Aorta (tissue), 5 donors: ENCODE results near the gene FUT6. TPM values are rescaled to one million over a fixed set of nuclear protein-coding genes. Genes with fewer than 3 reads are reported as not detected.
"Not testable (repeated sequence)": the region's sequence is repeated elsewhere in the genome, so short reads cannot be mapped to it uniquely, and the experiment has no call there.

Experiments
- ATAC-seq: fragments of 200-7000 bp; cut with Tn5 transposase; one replicate; pipeline ENCODE4 v1.9.1; 2022; ENCODE audit warnings: moderate library complexity; ENCODE audit not compliant: low FRiP score
- DNase-seq, 2 donors: peaks; one replicate each; pipeline ENCODE4 v3.0.0-alpha.2; 2020
- H3K27ac ChIP-seq, 2 donors: one replicate each; pipeline ENCODE4 v1.5.1; 2013; ENCODE audit warnings: low read length in 2 of 2, mild to moderate bottlenecking in 2 of 2, moderate library complexity in 2 of 2, control low read depth in 1 of 2, inconsistent platforms in 1 of 2, low read depth in 1 of 2
- H3K27me3 ChIP-seq, 2 donors: one replicate each; pipeline ENCODE4 v1.6.1; 2013; ENCODE audit warnings: control low read depth in 1 of 2, low read length in 1 of 2, mild to moderate bottlenecking in 1 of 2, moderate library complexity in 1 of 2; ENCODE audit not compliant: insufficient read depth in 2 of 2, control insufficient read depth in 1 of 2
- H3K36me3 ChIP-seq, 2 donors: one replicate each; pipeline ENCODE4 v1.6.1; 2013; ENCODE audit warnings: control low read depth in 1 of 2, low read length in 1 of 2, mild to moderate bottlenecking in 1 of 2; ENCODE audit not compliant: insufficient read depth in 2 of 2, control insufficient read depth in 1 of 2
- H3K4me1 ChIP-seq, 2 donors: one replicate each; pipeline ENCODE4 v1.6.1; 2013; ENCODE audit warnings: low read length in 2 of 2, control low read depth in 1 of 2, mild to moderate bottlenecking in 1 of 2, moderate library complexity in 1 of 2; ENCODE audit not compliant: insufficient read depth in 2 of 2, control insufficient read depth in 1 of 2
- H3K4me3 ChIP-seq, 2 donors: one replicate each; pipeline ENCODE4 v1.5.1; 2013; ENCODE audit warnings: low read length in 2 of 2, control low read depth in 1 of 2, mild to moderate bottlenecking in 1 of 2
- H3K9me3 ChIP-seq: one replicate; pipeline ENCODE4 v1.6.1; 2013; ENCODE audit warnings: mild to moderate bottlenecking, low read length; ENCODE audit not compliant: control insufficient read depth
- WGBS, 2 donors: extraction: QIAGEN DNeasy Blood & Tissue Kit; methylation state at CpG; one replicate each; pipeline ENCODE4 v1.1.7; 2013; 5-methylcytosine and 5-hydroxymethylcytosine counted together
- intact Hi-C, 2 donors: fragments of 100-400 bp; cut with DNase I; formaldehyde crosslinking; loops; one replicate each; pipeline versions ENCODE4 v1.14.2 to v1.15.0; 2022
- long read RNA-seq, 2 donors: library from polyadenylated mRNA; unstranded; transcript quantifications; one replicate each; pipeline ENCODE4 v2.0.0, GENCODE V29; 2020 to 2021
- polyA plus RNA-seq, 2 donors: library from polyadenylated mRNA; stranded (reverse); fragments of 200-250 nt; gene quantifications; one replicate each; pipeline ENCODE4 v1.2.3, GENCODE V29; 2013
- total RNA-seq, 2 donors: library from RNA; stranded (reverse); fragmentation: NEBNext Ultra II Directional; extraction: Animal tissue kit (Norgen Biotek cat#: 25700); gene quantifications; one replicate each; pipeline ENCODE4 v1.2.1, GENCODE V29; 2021
- donor health status: healthy with polysubstance abuse.
- donor health status: Bipolar disorder and iron deficiency.
- donor health status: DM: no; HTN: no; CAD: no.
- donor health status: DM: no; HTN: no; CAD: no.
- donor health status: DM: yes; HTN: yes; CAD: no.

FUT6 gene, protein sequence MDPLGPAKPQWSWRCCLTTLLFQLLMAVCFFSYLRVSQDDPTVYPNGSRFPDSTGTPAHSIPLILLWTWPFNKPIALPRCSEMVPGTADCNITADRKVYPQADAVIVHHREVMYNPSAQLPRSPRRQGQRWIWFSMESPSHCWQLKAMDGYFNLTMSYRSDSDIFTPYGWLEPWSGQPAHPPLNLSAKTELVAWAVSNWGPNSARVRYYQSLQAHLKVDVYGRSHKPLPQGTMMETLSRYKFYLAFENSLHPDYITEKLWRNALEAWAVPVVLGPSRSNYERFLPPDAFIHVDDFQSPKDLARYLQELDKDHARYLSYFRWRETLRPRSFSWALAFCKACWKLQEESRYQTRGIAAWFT
- total RNA-seq (not detected), polyA plus RNA-seq (1 to 10 TPM in 1 of 2 donors, under 1 TPM in 1; 0.05 to 3.9 TPM)
- long read RNA-seq, donor 1 = 0 reads
- long read RNA-seq, donor 2 = 0 reads

- no peaks in the 10 kb centered on the region for H3K36me3 ChIP-seq
- H3K4me1 ChIP-seq = no peaks in the 10 kb centered on the region
- H3K27ac ChIP-seq = no peak within 1 kb of the TSS
- H3K4me3 ChIP-seq = no peak within 1 kb of the TSS
- ATAC-seq (no peak), DNase-seq (no peak)
- 87 to 88% methylated on average over 9 of the region's 9 CpGs for WGBS, 2 donors
- intact Hi-C loops = no loop called here
- no peaks in the 10 kb centered on the region for H3K27me3 ChIP-seq
- H3K9me3 ChIP-seq = no peaks in the 10 kb centered on the region
These were observed at the start of gene FUT6 for GRCh38 chr19:5839065-5840017. Gene FUT6, minus strand, starts transcription at chr19:5839702. Its CDS starts 7,135 bp downstream, at chr19:5832567.

DNA sequence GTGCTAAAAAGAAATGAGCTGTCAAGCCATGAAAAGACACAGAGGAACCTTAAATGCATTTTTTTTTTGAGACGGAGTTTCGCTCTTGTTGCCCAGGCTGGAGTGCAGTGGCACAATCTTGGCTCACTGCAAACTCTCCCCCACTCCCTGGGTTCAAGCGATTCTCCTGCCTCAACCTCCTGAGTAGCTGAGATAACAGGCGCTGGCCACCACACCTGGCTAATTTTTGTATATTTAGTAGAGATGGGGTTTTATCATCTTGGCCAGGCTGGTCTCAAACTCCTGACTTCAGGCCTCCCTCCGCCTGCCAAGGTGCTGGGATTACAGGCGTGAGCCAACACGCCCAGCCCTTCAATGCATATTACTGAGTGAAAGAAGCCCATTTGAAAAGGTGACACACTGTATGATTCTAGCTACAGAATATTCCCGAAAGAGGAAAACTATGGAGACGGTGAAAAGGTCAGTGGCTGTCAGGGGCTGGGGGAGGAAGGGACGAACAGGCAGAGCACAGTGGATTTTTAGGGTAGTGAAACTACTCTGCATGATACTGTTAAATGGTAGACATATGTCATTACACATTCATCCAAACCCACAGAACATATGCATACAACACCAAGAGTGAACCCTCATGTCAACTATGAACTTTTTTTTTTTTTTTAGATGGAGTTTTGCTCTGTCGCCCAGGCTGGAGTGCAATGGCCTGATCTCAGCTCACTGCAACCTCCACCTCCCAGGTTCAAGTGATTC, 44.7 kb upstream of the FUT6 start:
- WGBS, 2 donors = 66 to 71% methylated on average over 11 of the region's 11 CpGs
- intact Hi-C loops = not testable (repeated sequence)

DNA sequence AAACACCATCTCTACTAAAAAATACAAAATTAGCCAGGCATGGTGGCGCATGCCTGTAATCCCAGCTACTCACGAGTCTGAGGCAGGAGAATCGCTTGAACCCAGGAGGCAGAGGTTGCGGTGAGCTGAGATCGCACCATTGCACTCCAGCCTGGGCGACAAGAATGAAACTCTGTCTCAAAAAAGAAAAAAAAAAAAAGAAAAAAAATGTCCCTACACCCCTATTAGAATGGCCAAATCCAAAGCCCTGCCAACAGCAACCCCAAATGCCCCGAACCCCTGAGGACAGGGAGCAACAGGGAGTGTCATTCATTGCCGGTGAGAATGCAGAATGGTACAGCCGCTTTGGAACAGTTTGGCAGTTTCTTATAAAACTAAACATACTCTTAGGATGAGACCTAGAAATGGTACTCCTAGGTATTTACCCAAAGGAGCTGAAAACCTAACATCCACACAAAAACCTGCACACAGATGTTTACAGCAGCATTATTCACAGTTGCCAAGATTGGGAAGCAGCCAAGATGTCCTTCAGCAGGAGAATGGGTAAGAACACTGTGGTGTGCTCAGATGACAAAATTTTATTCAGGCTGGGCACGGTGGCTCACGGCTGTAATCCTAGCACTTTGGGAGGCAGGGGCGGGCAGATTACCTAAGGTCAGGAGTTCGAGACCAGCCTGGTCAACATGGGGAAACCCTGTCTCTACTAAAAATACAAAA, 43.8 kb upstream of the FUT6 start:
- intact Hi-C loops, H3K4me1 ChIP-seq, H3K27ac ChIP-seq, H3K27me3 ChIP-seq, H3K36me3 ChIP-seq, DNase-seq, H3K4me3 ChIP-seq, ATAC-seq, H3K9me3 ChIP-seq: not testable (repeated sequence)
- 53 to 61% methylated on average over 10 to 13 of the region's 13 CpGs for WGBS, 2 donors

More for the DNA sequence above, 44.7 kb upstream of the FUT6 start:
- not testable (repeated sequence) for H3K36me3 ChIP-seq, H3K27ac ChIP-seq, H3K4me3 ChIP-seq, H3K9me3 ChIP-seq, ATAC-seq, H3K4me1 ChIP-seq, DNase-seq, H3K27me3 ChIP-seq

- no peak for ATAC-seq
- DNase-seq = no peak
- intact Hi-C loops = no loop called here
These were observed 43.0 kb upstream of the FUT6 start for GRCh38 chr19:5882421-5882968.

DNA sequence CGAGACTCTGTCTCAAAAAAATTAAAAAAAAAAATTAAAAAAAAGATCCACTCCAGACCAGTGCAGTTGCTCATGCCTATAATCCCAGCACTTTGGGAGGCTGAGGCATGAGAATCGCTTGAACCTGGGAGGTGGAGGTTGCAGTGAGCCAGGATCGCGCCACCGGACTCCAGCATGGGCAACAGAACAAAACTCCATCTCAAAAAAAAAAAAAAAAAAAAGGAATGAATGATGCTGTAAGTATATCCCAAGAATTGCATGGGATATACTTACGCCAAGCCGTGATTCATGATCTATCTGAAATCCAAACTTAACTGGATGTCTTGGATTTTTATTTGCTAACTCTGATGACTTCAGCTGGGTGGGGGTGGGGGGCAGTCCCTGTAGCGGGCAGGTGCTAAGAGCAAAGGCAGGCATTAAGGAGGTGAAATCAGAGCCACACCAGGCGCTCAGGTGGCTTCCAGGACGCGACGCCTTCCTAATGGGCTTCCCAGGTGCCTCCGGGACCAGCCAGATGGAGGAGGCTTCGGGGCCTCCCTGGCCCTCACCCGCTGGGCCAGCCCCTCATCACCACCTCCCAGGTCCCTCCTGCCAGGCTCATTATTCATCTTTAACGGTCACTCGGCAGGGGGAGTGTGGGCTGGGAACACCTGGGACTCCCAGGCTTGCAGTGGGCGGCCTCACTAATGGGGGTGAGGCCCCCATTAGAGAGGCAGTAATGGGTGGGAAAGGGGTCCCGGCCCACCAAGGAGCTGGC, 42.2 kb upstream of the FUT6 start:
- H3K27me3 ChIP-seq = no peaks in the 10 kb centered on the region
- no peaks in the 10 kb centered on the region for H3K4me1 ChIP-seq
- H3K36me3 ChIP-seq = no peaks in the 10 kb centered on the region
- no peaks in the 10 kb centered on the region for H3K9me3 ChIP-seq
- no peak for DNase-seq
- WGBS, 2 donors = 47 to 49% methylated on average over 19 of the region's 19 CpGs
- intact Hi-C loops = no loop called here
- ATAC-seq = peak; percentile 40
- H3K4me3 ChIP-seq = no peak overlapping the region
- H3K27ac ChIP-seq = no peak overlapping the region

More at GRCh38 chr19:5882421-5882968, 43.0 kb upstream of the FUT6 start:
- Histone ChIP-seq H3K9me3 (no peaks in the 10 kb centered on the region), H3K4me3 (no peak overlapping the region), H3K36me3 (no peaks in the 10 kb centered on the region), H3K4me1 (no peaks in the 10 kb centered on the region), H3K27me3 (no peaks in the 10 kb centered on the region), H3K27ac (no peak overlapping the region)
- WGBS, 2 donors = 60 to 69% methylated on average over 9 of the region's 9 CpGs

DNA sequence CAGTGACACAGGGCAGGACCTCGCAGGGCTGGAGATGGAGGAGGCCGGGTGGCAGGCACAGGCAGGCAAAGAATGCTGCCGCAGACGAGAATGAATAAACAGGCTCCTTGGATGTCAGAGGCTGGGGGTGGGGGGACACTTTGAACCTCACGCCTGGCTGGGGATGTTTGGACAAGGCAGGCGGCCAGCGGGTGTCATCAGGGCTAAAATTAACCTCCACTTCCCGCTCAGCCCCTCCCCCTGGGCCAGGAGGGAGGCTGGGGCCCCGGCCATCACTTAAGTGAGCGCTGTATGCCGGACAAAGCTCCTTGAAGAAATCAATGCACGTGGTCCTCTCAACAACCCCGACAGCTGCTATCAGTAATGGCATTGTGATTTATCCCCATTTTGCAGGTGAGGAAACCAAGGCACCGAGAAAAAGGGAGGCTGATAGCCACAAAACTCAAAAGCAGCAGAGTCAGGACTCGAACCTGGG, 41.1 kb upstream of the FUT6 start:
- ATAC-seq = peak; percentile 38
- Histone ChIP-seq H3K4me3 (no peak overlapping the region), H3K27me3 (no peaks in the 10 kb centered on the region), H3K36me3 (no peaks in the 10 kb centered on the region), H3K4me1 (no peaks in the 10 kb centered on the region), H3K27ac (no peak overlapping the region), H3K9me3 (no peaks in the 10 kb centered on the region)
- DNase-seq = peak in 1 of 2 donors; percentile 83
- 9 to 12% methylated on average over 15 of the region's 15 CpGs for WGBS, 2 donors
- intact Hi-C loops = no loop called here

GRCh38 chr19:5880196-5880595, 40.7 kb upstream of the FUT6 start:
- DNase-seq = no peak
- H3K9me3 ChIP-seq = no peaks in the 10 kb centered on the region
- H3K36me3 ChIP-seq = no peaks in the 10 kb centered on the region
- ATAC-seq = no peak
- no peaks in the 10 kb centered on the region for H3K27me3 ChIP-seq
- intact Hi-C loops = no loop called here
- no peak overlapping the region for H3K4me3 ChIP-seq
- WGBS, 2 donors = 22 to 45% methylated on average over 4 to 6 of the region's 6 CpGs
- no peak overlapping the region for H3K27ac ChIP-seq
- no peaks in the 10 kb centered on the region for H3K4me1 ChIP-seq
